Measurements from ENCODE around the gene KRT6B.

- TF ChIP-seq CTCF (IDR thresholded peaks at IDR 0.05) = no peak
- no peak for TF ChIP-seq POLR2A (IDR thresholded peaks at IDR 0.05)
Measured at GRCh38 chr12:52414936-52415335, 37.0 kb downstream of the KRT6B start.

Measured in Peyer's patch (tissue), 4 donors.